H1 (cell line): ENCODE data around the gene UTS2R. TPM values are rescaled to one million over a fixed set of nuclear protein-coding genes. Genes with fewer than 3 reads are reported as not detected.
A peak's percentile ranks its signal among the peaks of the same experiment; 100 is the strongest.

Experiments
- CTCF ChIA-PET: fragments of 300-600 bp; sonication (Branson Sonifier 250); formaldehyde crosslinking; loops from one replicate; lab custom pipeline; 2021; ENCODE audit not compliant: partially characterized antibody; lab: Charles Lee
- POLR2A ChIA-PET: fragments of 300-600 bp; sonication (Branson Sonifier 250); formaldehyde crosslinking; loops from one replicate; lab custom pipeline; 2021; ENCODE audit warnings: inconsistent platforms; ENCODE audit not compliant: partially characterized antibody; lab: Charles Lee
- DNase-seq, 2 experiments: peaks; one replicate each; pipeline versions ENCODE4 v3.0.0 to v3.0.0-alpha.2; 2010 to 2022; ENCODE audit warnings: low spot score in 2 of 2, low read depth in 1 of 2, mixed read lengths in 1 of 2
- FAIRE-seq: peaks from 2 replicates; lab custom pipeline; 2011; peaks lifted over from hg19 to GRCh38; lab: Jason Lieb, UNC
- H2AFZ ChIP-seq: 2 replicates; pipeline ENCODE4 v1.8.1; 2012; ENCODE audit warnings: low read length, inconsistent platforms
- H2AK5ac ChIP-seq: 2 replicates; pipeline ENCODE4 v1.6.1; 2013; ENCODE audit warnings: low read depth, low read length
- H2BK120ac ChIP-seq: replicated peaks from 2 replicates; pipeline ENCODE3; 2013; ENCODE audit warnings: low read depth, low read length, inconsistent platforms
- H2BK12ac ChIP-seq: 2 replicates; pipeline ENCODE4 v1.6.1; 2013; ENCODE audit warnings: low read depth, low read length
- H2BK15ac ChIP-seq: 2 replicates; pipeline ENCODE4 v1.6.1; 2013; ENCODE audit warnings: low read length
- H2BK20ac ChIP-seq: 2 replicates; pipeline ENCODE4 v1.6.1; 2013; ENCODE audit warnings: low read length
- H2BK5ac ChIP-seq: 2 replicates; pipeline ENCODE4 v1.6.1; 2013; ENCODE audit warnings: low read depth, low read length
- H3K14ac ChIP-seq: 2 replicates; pipeline ENCODE4 v1.6.1; 2013; ENCODE audit warnings: inconsistent platforms; ENCODE audit not compliant: insufficient read length
- H3K18ac ChIP-seq: 2 replicates; pipeline ENCODE4 v1.6.1; 2013; ENCODE audit warnings: low read length; ENCODE audit errors: extremely low read depth
- H3K23ac ChIP-seq: 2 replicates; pipeline ENCODE4 v1.6.1; 2013; ENCODE audit warnings: inconsistent platforms; ENCODE audit not compliant: insufficient read length
- H3K23me2 ChIP-seq: 2 replicates; pipeline ENCODE4 v1.6.1; 2013; ENCODE audit warnings: low read depth, low read length
- H3K27ac ChIP-seq: 2 replicates; pipeline ENCODE4 v1.6.1; 2011; ENCODE audit warnings: low read depth, low read length, inconsistent platforms
- H3K27me3 ChIP-seq, 4 experiments: replicated peaks in 1 of 4; 1 replicate in 1 of 4; 2 replicates in 3 of 4; pipeline versions ENCODE4 v1.6.1 to v1.8.1; 2011 to 2013; ENCODE audit warnings: low read length in 3 of 4, mild to moderate bottlenecking in 3 of 4, inconsistent platforms in 2 of 4, mixed read lengths in 2 of 4, moderate library complexity in 1 of 4; ENCODE audit not compliant: control insufficient read depth in 3 of 4, insufficient read depth in 3 of 4; ENCODE audit errors: extremely low read depth in 1 of 4
- H3K36me3 ChIP-seq, 4 experiments: 2 replicates each; pipeline versions ENCODE4 v1.6.1 to v1.8.1; 2011 to 2013; ENCODE audit warnings: mild to moderate bottlenecking in 4 of 4, low read length in 3 of 4, moderate library complexity in 2 of 4, control low read depth in 1 of 4, inconsistent platforms in 1 of 4; ENCODE audit not compliant: insufficient read depth in 4 of 4, control insufficient read depth in 2 of 4
- H3K4ac ChIP-seq: replicated peaks from 2 replicates; pipeline ENCODE3; 2013; ENCODE audit warnings: low read length, low read depth, mixed read lengths, inconsistent platforms; ENCODE audit not compliant: insufficient read length
- H3K4me1 ChIP-seq, 4 experiments: replicated peaks in 1 of 4; 1 replicate in 1 of 4; 2 replicates in 3 of 4; pipeline versions ENCODE4 v1.6.1 to v1.8.1; 2011 to 2013; ENCODE audit warnings: low read length in 3 of 4, inconsistent platforms in 2 of 4, mixed read lengths in 1 of 4; ENCODE audit not compliant: insufficient read depth in 4 of 4, control insufficient read depth in 3 of 4
- H3K4me2 ChIP-seq, 2 experiments: 2 replicates each; pipeline versions ENCODE4 v1.6.1 to v1.8.1; 2011 to 2013; ENCODE audit warnings: low read depth in 2 of 2, low read length in 2 of 2, control low read depth in 1 of 2, inconsistent platforms in 1 of 2, mild to moderate bottlenecking in 1 of 2; ENCODE audit not compliant: insufficient read depth in 1 of 2
- H3K4me3 ChIP-seq, 4 experiments: fragments of 200-600, 300-600 bp in 1 of 4; sonication (generic), shearing (Covaris generic), sonication (Bioruptor Twin) in 1 of 4; 2 replicates each; pipeline versions ENCODE4 v1.5.1 to v1.8.1; 2011 to 2016; ENCODE audit warnings: low read length in 4 of 4, low read depth in 3 of 4, control low read depth in 2 of 4, inconsistent platforms in 2 of 4, mild to moderate bottlenecking in 2 of 4, mixed read lengths in 1 of 4, moderate library complexity in 1 of 4; ENCODE audit not compliant: insufficient read depth in 2 of 4; ENCODE audit errors: extremely low read depth in 1 of 4
- H3K56ac ChIP-seq: replicated peaks from 2 replicates; pipeline ENCODE3; 2013; ENCODE audit warnings: low read depth, mild to moderate bottlenecking, mixed read lengths, low read length, inconsistent platforms; ENCODE audit not compliant: insufficient read length
- H3K79me1 ChIP-seq: 2 replicates; pipeline ENCODE4 v1.6.1; 2013; ENCODE audit warnings: low read depth, low read length, control low read depth
- H3K79me2 ChIP-seq, 2 experiments: 2 replicates each; pipeline versions ENCODE4 v1.6.1 to v1.8.1; 2012 to 2013; ENCODE audit warnings: low read length in 2 of 2, mild to moderate bottlenecking in 2 of 2, inconsistent platforms in 1 of 2; ENCODE audit not compliant: insufficient read depth in 2 of 2, control insufficient read depth in 1 of 2
- H3K9ac ChIP-seq, 4 experiments: replicated peaks in 1 of 4; 1 replicate in 1 of 4; 2 replicates in 3 of 4; pipeline versions ENCODE4 v1.6.1 to v1.8.1; 2011 to 2013; ENCODE audit warnings: low read depth in 3 of 4, low read length in 3 of 4, control low read depth in 2 of 4, mild to moderate bottlenecking in 2 of 4, moderate library complexity in 2 of 4, inconsistent platforms in 1 of 4; ENCODE audit errors: extremely low read depth in 1 of 4
- H3K9me3 ChIP-seq, 2 experiments: 2 replicates each; pipeline versions ENCODE4 v1.6.1 to v1.8.1; 2012 to 2013; ENCODE audit warnings: mild to moderate bottlenecking in 2 of 2, moderate library complexity in 2 of 2, control low read depth in 1 of 2, inconsistent platforms in 1 of 2, low read depth in 1 of 2, low read length in 1 of 2, mixed read lengths in 1 of 2; ENCODE audit not compliant: insufficient read depth in 2 of 2
- H4K20me1 ChIP-seq, 2 experiments: replicated peaks in 1 of 2; 2 replicates each; pipeline versions ENCODE3 to v1.8.1; 2011 to 2013; ENCODE audit warnings: inconsistent platforms in 2 of 2, low read length in 2 of 2, mild to moderate bottlenecking in 1 of 2; ENCODE audit not compliant: insufficient read depth in 2 of 2, control insufficient read depth in 1 of 2
- H4K5ac ChIP-seq: 2 replicates; pipeline ENCODE4 v1.6.1; 2013; ENCODE audit warnings: low read length, low read depth, mixed read lengths, inconsistent platforms; ENCODE audit not compliant: insufficient read length
- H4K8ac ChIP-seq: 2 replicates; pipeline ENCODE4 v1.8.0; 2013; ENCODE audit warnings: mild to moderate bottlenecking, moderate library complexity, low read length, inconsistent platforms; ENCODE audit not compliant: insufficient read depth; ENCODE audit errors: extremely low read depth
- H4K91ac ChIP-seq: replicated peaks from 2 replicates; pipeline ENCODE3; 2013; ENCODE audit warnings: low read length, mixed read lengths, inconsistent platforms; ENCODE audit not compliant: insufficient read length
- ASH2L ChIP-seq: fragments of 200-600, 300-600 bp; sonication (generic); IDR thresholded peaks from one replicate; pipeline ENCODE4 v1.7.1; 2017; ENCODE audit warnings: low read length
- BCL11A ChIP-seq, 2 experiments: IDR thresholded peaks; one replicate each; pipeline ENCODE4 v1.6.1; 2011; ENCODE audit warnings: low read depth in 2 of 2, low read length in 2 of 2, mild to moderate bottlenecking in 2 of 2
- BRCA1 ChIP-seq: IDR thresholded peaks from 2 replicates; pipeline ENCODE4 v1.6.1; 2012; ENCODE audit warnings: low read depth, low read length, improper control_type of control experiment
- CHD1 ChIP-seq: IDR thresholded peaks from 2 replicates; pipeline ENCODE4 v1.6.1; 2012; ENCODE audit warnings: low read depth, low read length, improper control_type of control experiment
- CREB1 ChIP-seq: IDR thresholded peaks from 2 replicates; pipeline ENCODE4 v1.6.1; 2012; ENCODE audit warnings: inconsistent platforms
- HDAC2 ChIP-seq, 2 experiments: fragments of 300-600 bp in 1 of 2; sonication (generic) in 1 of 2; IDR thresholded peaks; 2 replicates each; pipeline ENCODE4 v1.6.1; 2011 to 2012; ENCODE audit warnings: low read depth in 2 of 2, low read length in 2 of 2, mild to moderate bottlenecking in 2 of 2, moderate library complexity in 2 of 2, borderline replicate concordance in 1 of 2, inconsistent platforms in 1 of 2
- JUN ChIP-seq: IDR thresholded peaks from 2 replicates; pipeline ENCODE4 v1.6.1; 2011; ENCODE audit warnings: low read depth, mild to moderate bottlenecking, improper control_type of control experiment, low read length
- KDM5A ChIP-seq: fragments of 200-600 bp; IDR thresholded peaks from 2 replicates; pipeline ENCODE4 v1.7.1; 2012; ENCODE audit warnings: mild to moderate bottlenecking, low read length, inconsistent platforms, mixed read lengths
- POLR2AphosphoS5 ChIP-seq: IDR thresholded peaks from 2 replicates; pipeline ENCODE4 v1.6.1; 2011; ENCODE audit warnings: low read depth, low read length
- RAD21 ChIP-seq, 2 experiments: IDR thresholded peaks in 1 of 2; conservative IDR thresholded peaks in 1 of 2; 2 replicates each; pipeline ENCODE4 v1.6.1; 2011; ENCODE audit warnings: low read depth in 2 of 2, low read length in 2 of 2, improper control_type of control experiment in 1 of 2, inconsistent platforms in 1 of 2, mild to moderate bottlenecking in 1 of 2, moderate library complexity in 1 of 2
- RBBP5 ChIP-seq: IDR thresholded peaks from 2 replicates; pipeline ENCODE4 v1.7.1; 2012; ENCODE audit warnings: low read depth, mild to moderate bottlenecking, inconsistent platforms, low read length, moderate library complexity, borderline replicate concordance
- TAF1 ChIP-seq: IDR thresholded peaks from 2 replicates; pipeline ENCODE4 v1.6.1; 2011; ENCODE audit warnings: mild to moderate bottlenecking, low read depth, low read length
- TBP ChIP-seq: IDR thresholded peaks from 2 replicates; pipeline ENCODE4 v1.6.1; 2011; ENCODE audit warnings: low read depth, low read length, improper control_type of control experiment
- TEAD4 ChIP-seq: IDR thresholded peaks from 2 replicates; pipeline ENCODE4 v1.6.1; 2012; ENCODE audit warnings: low read depth, low read length, inconsistent platforms, mixed read lengths
- WGBS, 2 experiments: shearing (Covaris generic) in 1 of 2; methylation state at CpG; one replicate each; pipeline versions ENCODE4 v1.1.6 to v1.1.7; 2013 to 2015; ENCODE audit warnings: low lambda C conversion rate in 2 of 2, mixed read lengths in 2 of 2, inconsistent platforms in 1 of 2, low coverage in 1 of 2, missing lambda C conversion rate in 1 of 2; ENCODE audit not compliant: insufficient replicate concordance in 2 of 2, insufficient coverage in 1 of 2, insufficient read length in 1 of 2; ENCODE audit errors: extremely low coverage in 1 of 2, missing lambda C conversion rate in 1 of 2; 5-methylcytosine and 5-hydroxymethylcytosine counted together
- polyA plus RNA-seq, 7 experiments: library from polyadenylated mRNA; depleted of rRNA in 3 of 7; stranded (reverse) in 5 of 7; unstranded in 2 of 7; fragments of >200 nt in 5 of 7; fragments of 200-250 nt in 2 of 7; gene quantifications; 1 replicate in 5 of 7; 2 replicates in 1 of 7; 4 replicates in 1 of 7; pipeline versions ENCODE4 v1.2.1 to v1.2.3, GENCODE V29; 2011 to 2013; ENCODE audit warnings: missing spikeins in 2 of 7, mixed read lengths in 2 of 7
- total RNA-seq: library from RNA; stranded (reverse); fragmentation: NEBNext Ultra II Directional; extraction: Animal tissue kit (Norgen Biotek cat#: 25700); gene quantifications from 2 replicates; pipeline ENCODE4 v1.2.1, GENCODE V29; 2021

The UTS2R gene
- total and polyA plus RNA-seq, 2 of the 8 experiments (the other 6 are each of a cell fraction or from before 2014, with no cell fraction given): 0.27 TPM; not detected in 1

- no peak overlapping the region for H2BK120ac ChIP-seq
- POLR2A ChIA-PET: interaction anchor here (1.2 kb wide), 1 partner anchor 10 kb away, joined by 3 read pairs; no protein-coding TSS in a partner anchor
- no peak overlapping the region for H2BK12ac ChIP-seq
- H3K79me2 ChIP-seq: no peaks in the 10 kb centered on the region
- peaks cover 0 to 14% of the 10 kb centered on the region in 2 experiments for H4K20me1 ChIP-seq
- H3K9me3 ChIP-seq: peaks cover 0 to 14% of the 10 kb centered on the region in 2 experiments; a peak in 1 of 4 replicates
- no peak overlapping the region for H3K4ac ChIP-seq
- no peak overlapping the region for H3K23ac ChIP-seq
- no peaks in the 10 kb centered on the region for H3K79me1 ChIP-seq
- no peak overlapping the region for H3K56ac ChIP-seq
- H4K8ac ChIP-seq: peak overlapping the region; percentile 71
- H3K23me2 ChIP-seq: no peaks in the 10 kb centered on the region; the same call in 1 of the 2 replicates
- H3K4me3 ChIP-seq: no peak overlapping the region
- 90% methylated on average over 17 of the region's 21 CpGs; no CpG with 5 or more reads in 1 of the 2 experiments for WGBS, 2 experiments
- no peaks in the 10 kb centered on the region for H3K36me3 ChIP-seq
- H3K9ac ChIP-seq: no peak overlapping the region
- H3K18ac ChIP-seq: no peak overlapping the region
- H2BK20ac ChIP-seq: no peak overlapping the region
- DNase-seq: no peak
- H3K4me2 ChIP-seq: no peak overlapping the region
- H4K5ac ChIP-seq: no peak overlapping the region
- 0 out of 2 replicates have a peak overlapping the region, but pooled peaks have one; percentile 16 for H2BK15ac ChIP-seq
- H2AK5ac ChIP-seq: no peak overlapping the region
- no peak for FAIRE-seq
- H2AFZ ChIP-seq: no peak overlapping the region
- H4K91ac ChIP-seq: no peak overlapping the region
- H3K27me3 ChIP-seq: no peaks in the 10 kb centered on the region; a peak in 2 of 7 replicates
- H2BK5ac ChIP-seq: no peak overlapping the region
- peaks cover 0 to 6% (median 4%) of the 10 kb centered on the region in 4 experiments; a peak in 6 of 7 replicates for H3K4me1 ChIP-seq
- CTCF ChIA-PET: interaction anchor here (0.5 to 4.7 kb wide), 16 partner anchors 8 to 1289 kb away, joined by 3 to 32 read pairs (median 4); partner anchors contain the start of gene SECTM1
- H3K27ac ChIP-seq: no peak overlapping the region
- no peak overlapping the region for H3K14ac ChIP-seq
- TF ChIP-seq TAF1: no peak
- TF ChIP-seq RBBP5: no peak
- TF ChIP-seq CREB1: no peak
- no peak for TF ChIP-seq CHD1
- no peak for TF ChIP-seq JUN
- TF ChIP-seq POLR2AphosphoS5: no peak
- no peak for TF ChIP-seq TBP
- no peak for TF ChIP-seq HDAC2 (IDR thresholded peaks at IDR 0.05; ENCODE audit: borderline replicate concordance in 1 of 2, low read depth in 2 of 2, low read length in 2 of 2)
- no peak for TF ChIP-seq KDM5A
- TF ChIP-seq TEAD4: no peak
- no peak for TF ChIP-seq ASH2L
- no peak for TF ChIP-seq RAD21 (IDR thresholded peaks at IDR 0.05 in 1 of 2, conservative IDR thresholded peaks at IDR 0.05 in 1 of 2; ENCODE audit: low read depth in 2 of 2, low read length in 2 of 2)
- TF ChIP-seq BRCA1: no peak
- no peak for TF ChIP-seq BCL11A (IDR thresholded peaks at IDR 0.05; ENCODE audit: low read depth in 2 of 2, low read length in 2 of 2)
Observed at GRCh38 chr17:82321947-82322466, 49.6 kb upstream of the UTS2R start.
